Measurements from ENCODE around the gene OR1N2.

- no peak for TF ChIP-seq POLR2A (IDR thresholded peaks at IDR 0.05)
- TF ChIP-seq CTCF (IDR thresholded peaks at IDR 0.05): no peak
Measured at GRCh38 chr9:122527193-122527592, 25.7 kb upstream of the OR1N2 start, which contains the start of gene OR1N1.
